ENCODE results near the gene ZDHHC20.
"Not testable (repeated sequence)": the region's sequence is repeated elsewhere in the genome, so short reads cannot be mapped to it uniquely, and the experiment has no call there.

Gene ZDHHC20

DNA sequence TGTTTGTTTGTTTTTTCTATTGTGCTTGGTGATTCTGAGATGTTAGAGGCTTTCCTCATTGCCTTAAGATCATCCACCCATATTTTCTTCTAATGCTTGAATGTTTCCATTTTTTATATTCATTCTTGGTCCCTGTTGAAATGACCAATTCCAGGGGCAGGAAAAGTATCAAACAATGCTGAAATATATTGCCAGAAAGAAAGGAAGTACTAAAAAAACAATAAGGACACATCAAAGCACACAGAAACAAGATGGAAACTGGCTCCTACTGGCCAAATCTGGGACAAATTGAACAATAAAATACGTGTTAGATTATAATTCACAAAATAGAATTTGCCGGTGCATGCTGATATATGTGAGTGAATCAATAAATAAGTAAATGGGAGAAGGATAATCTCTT is 23.9 kb downstream of the ZDHHC20 start:
- DNase-seq: no peak

GRCh38 chr13:21434588-21434987 is 24.5 kb downstream of the ZDHHC20 start:
- DNase-seq: no peak

DNA sequence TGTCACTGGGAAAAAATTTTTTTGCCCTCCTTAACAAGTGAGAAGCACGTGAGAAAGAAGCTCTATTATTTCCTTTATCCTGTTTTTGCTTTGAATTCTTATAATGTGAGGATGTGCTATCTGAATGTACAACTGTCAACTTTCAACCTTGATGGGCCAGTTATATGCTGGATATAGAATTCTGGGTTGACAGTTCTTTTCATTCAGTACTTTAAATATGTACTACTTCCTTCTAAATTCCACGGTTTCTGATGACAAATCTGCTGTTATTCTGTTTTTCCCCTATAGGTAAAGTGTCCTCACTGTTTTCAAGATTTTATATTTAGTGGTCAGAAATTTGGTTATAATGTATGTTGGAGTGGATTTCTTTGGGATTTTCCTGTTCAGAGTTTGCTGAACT is 29.9 kb downstream of the ZDHHC20 start:
- no peak for DNase-seq

DNA sequence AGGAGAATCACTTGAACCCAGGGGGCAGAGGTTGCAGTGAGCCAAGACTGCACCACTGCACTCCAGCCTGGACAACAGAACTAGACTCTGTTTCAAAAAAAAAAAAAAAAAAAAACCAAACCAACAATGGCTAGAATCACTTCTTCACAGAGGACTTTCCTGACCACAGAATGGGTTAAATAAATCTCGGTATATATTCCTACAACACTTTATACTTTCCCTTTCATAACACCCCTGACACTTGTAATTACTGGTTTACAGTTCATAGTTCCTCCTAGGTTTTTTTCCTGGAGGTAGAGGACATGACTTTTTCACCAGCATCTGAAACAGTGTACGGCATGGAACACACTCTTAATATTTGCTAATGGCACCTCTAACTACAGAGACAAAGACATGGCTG is 31.4 kb downstream of the ZDHHC20 start:
- no peak for DNase-seq

DNA sequence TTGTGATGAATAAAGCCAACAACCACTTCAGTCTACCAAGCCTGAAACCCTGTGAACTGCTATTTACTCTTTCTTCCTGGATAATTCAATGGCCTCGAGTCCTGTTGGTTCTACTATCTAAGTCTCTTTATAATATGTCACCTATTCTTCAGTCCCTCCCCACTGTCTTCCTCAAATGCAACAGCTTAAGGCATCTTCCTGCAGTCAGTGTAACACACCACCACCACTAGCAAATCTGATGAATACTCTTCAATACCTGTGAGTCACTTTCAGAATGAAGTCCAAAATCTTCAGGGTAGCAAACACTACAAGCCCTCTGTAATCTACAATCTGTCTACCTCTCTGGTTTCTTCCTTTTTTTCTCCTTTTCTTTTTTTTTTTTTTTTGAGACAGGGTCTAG is 32.9 kb downstream of the ZDHHC20 start:
- no peak for DNase-seq

DNA sequence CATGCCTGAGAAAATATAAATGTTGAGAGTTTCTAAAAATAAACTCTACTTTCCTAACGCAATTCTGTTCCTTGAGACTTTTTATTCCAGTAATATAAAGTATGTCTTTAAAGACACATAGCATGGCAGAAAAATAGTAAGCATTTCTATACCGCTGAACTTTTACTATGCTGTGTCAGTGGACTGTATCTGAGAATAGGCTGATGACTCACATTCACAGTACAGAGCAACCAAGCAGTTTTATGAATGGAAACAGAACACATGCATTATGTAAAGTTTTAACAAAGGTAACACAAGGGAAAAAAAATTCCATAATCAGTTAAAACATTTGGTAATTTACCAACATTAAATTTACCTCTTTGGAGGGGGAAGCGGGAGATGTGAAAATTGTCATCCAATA is 38.4 kb downstream of the ZDHHC20 start:
- DNase-seq: no peak

- no peak for DNase-seq
Observed at GRCh38 chr13:21413013-21413412, 46.1 kb downstream of the ZDHHC20 start.

- not testable (repeated sequence) for DNase-seq
Observed at GRCh38 chr13:21410453-21410852, 48.6 kb downstream of the ZDHHC20 start.

GRCh38 chr13:21405309-21405708 is 53.8 kb downstream of the ZDHHC20 start:
- no peak for DNase-seq

DNA sequence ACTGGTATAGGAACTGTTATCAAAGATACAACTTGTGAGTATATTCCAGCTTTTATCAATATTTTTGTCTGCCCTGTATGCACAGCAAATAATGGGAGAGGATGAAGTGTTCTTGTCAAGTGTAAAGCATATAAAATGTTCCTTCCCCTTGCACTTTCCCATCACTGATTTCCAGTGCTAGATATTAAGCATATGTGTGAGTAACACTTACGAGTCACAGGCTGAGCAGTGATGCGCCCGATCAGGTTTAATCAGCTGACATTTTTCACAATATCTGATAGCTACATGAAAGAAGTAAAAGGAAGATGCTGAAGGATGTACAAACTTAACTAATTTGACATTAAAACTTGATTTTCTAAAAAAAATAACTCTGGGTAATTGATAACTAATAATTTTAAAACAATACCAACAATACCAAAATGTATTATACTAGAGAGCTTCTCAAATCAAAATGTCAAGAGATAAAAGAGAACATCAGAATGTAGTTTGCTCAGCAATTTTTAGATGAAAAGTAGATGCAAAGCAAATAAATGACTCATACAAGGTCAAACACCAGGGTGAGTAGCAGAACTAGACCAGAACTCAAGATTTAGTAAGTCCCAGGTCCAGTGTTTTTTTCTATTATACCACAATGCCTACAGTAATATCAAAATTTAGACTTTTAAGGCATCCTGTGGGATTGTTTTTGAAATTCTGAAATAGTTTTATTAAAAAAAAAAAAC is 56.4 kb downstream of the ZDHHC20 start:
- no peak for DNase-seq

DNA sequence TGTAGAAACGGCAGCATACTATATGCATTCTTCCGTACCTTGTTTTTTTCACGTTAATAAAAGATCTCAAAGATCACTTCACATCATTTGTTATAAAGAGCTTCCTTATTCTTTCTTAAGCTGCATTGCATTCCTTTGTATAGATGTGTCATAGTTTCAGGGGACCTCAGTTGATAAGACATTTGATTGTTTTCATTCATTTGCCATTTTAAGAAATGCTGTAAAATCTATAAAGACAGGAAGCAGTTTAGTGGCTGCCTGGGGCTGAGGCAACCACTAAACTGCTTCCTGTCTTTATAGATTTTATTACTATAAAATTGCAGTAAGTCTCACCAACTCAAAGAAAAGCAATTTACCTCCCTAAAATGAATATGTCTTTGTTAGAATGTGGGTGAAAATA is 59.4 kb downstream of the ZDHHC20 start:
- DNase-seq: no peak

DNA sequence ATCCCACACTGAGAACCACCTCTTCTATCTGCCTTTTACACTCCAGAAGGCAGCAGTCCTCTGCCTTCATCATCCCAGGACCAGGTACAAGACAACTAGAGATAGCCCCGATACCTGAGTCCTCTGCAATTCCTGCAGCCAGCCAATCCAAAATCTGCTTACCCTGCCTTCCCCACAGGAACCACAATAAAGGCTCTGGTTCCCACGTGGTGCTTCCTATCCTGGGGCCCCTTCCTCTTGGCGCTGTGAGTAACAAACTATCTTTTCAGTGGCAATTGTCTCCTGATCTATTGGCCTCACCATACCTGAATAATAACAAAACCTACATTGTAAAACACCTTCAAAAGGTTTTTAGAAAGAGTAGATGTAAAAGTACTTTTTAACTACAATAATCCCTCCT is 63.1 kb downstream of the ZDHHC20 start:
- no peak for DNase-seq

- DNase-seq: no peak
Observed at GRCh38 chr13:21389124-21389523, 70.0 kb downstream of the ZDHHC20 start.

- DNase-seq: no peak
Observed at GRCh38 chr13:21385710-21386109, 73.4 kb downstream of the ZDHHC20 start.

GRCh38 chr13:21383090-21383489 is 76.0 kb downstream of the ZDHHC20 start:
- DNase-seq: no peak

GRCh38 chr13:21376998-21377985 is 81.8 kb downstream of the ZDHHC20 start:
- not testable (repeated sequence) for DNase-seq

DNA sequence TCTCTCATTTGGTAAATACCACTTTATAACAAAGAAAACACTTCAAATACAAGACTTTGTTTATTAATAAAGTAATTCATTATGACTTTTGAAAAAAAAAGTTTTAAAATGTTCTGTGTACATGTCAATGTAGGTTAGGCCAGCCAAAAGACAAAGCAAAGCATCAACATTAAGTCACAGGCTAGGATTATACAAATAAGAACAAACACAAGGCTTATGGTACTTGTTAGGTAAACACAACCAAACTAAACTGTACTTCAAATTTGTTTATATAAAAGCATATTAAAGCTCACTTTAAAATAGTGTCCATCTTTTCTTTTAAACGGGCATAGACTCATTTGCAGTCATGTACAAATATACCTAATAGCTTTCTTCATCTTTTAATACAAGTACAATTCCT is 86.6 kb downstream of the ZDHHC20 start:
- no peak for DNase-seq

GRCh38 chr13:21371011-21371410 is 88.1 kb downstream of the ZDHHC20 start:
- DNase-seq: no peak

DNA sequence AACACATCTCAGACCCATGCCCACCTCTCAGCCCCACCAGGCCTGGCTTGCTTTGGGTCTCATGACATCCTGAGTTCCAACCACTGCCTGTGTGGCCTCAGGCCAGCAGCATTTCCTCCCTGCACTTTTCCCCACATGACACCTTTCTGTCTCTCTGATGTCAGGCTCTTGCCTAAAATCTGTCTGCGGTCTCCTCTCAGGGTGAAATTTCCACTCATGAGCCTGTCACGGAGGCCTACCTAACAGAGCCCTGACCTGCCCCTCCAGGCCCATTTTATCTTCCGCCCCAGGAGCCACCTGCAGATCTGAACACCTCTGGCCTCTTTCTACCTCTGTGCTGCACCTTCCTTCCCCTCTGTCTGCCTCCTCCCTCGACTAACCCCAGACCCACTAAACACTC is 93.5 kb downstream of the ZDHHC20 start:
- DNase-seq: no peak

- no peak for DNase-seq
Observed at GRCh38 chr13:21364916-21365315, 94.2 kb downstream of the ZDHHC20 start.

DNA sequence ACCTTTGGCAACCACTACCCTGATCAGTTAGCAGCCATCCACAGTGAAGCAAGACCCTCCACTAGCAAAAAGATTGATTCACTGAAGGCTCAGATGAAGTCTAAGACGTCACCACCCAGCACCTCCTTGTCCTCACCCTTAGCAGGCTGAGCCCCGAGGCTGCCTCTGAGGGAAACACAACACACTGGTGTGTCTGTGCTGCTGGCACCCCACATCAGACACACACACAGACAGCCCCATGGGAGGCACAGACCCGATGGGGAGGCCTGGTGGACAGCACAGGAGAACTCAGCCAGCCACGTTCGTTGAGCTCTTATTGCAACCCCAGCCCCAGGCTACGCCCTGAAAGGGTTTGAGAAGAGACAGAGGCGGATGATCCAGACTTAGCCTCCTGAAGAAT is 94.7 kb downstream of the ZDHHC20 start:
- DNase-seq: no peak

GRCh38 chr13:21362741-21363140 is 96.4 kb downstream of the ZDHHC20 start:
- DNase-seq: no peak

DNA sequence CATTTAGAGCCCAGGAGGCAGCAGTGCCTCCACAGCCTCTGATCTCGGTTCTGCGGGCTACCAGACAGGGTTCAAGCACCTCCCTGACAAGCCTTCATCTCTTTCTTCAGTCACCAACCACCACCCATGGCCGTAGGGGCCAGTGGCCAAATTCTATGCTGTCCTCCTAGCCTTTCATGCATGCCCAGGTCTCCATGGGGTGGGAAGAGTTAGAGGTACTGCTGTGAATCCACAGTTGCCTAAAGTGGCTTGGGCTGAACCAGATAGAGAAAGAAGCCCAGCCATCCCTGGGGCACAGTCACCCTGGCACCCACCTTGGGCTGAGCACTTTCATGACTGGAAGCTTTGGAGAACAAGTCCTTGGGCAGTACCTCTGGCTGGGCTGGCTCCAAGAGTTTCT is 97.4 kb downstream of the ZDHHC20 start:
- DNase-seq: no peak

DNA sequence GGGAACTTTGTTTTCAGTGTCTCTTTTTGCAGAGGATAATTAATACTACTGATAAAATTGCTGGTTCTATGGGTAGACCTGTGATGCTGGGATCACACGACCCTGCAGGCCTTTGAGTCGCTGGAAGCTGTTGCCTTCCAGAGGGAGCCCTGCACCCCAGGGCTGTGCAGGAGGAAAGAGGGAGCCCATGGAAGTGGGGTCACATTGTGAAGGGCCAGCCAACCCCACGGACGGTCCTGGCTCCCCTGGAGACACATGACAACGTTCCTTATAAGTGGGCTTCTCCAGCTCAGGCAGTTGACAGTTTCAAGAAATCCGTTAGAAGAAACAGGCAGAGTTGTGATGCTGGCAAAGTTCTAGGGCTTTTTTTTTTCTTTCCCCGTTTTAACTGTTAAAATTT is 98.0 kb downstream of the ZDHHC20 start:
- DNase-seq: no peak
